Neuronal stem cell (in vitro differentiated cells): ENCODE results near the gene EFHD1.

Experiments used
- DNase-seq: peaks from one replicate; pipeline ENCODE4 v3.0.0-alpha.2; 2013; ENCODE audit warnings: low spot score
- H2AFZ ChIP-seq: one replicate; pipeline ENCODE4 v1.6.1; 2013; ENCODE audit warnings: mild to moderate bottlenecking, low read length, inconsistent platforms
- H2AK5ac ChIP-seq: 2 replicates; pipeline ENCODE4 v1.6.1; 2013; ENCODE audit warnings: low read depth, mild to moderate bottlenecking, inconsistent platforms, low read length, moderate library complexity, mixed read lengths
- H2BK120ac ChIP-seq: 2 replicates; pipeline ENCODE4 v1.6.1; 2013; ENCODE audit warnings: low read depth, mild to moderate bottlenecking, inconsistent platforms, low read length, moderate library complexity, mixed read lengths
- H2BK12ac ChIP-seq: one replicate; pipeline ENCODE4 v1.6.1; 2013; ENCODE audit warnings: low read length, inconsistent platforms
- H2BK15ac ChIP-seq: 2 replicates; pipeline ENCODE4 v1.6.1; 2013; ENCODE audit warnings: mild to moderate bottlenecking, low read length, inconsistent platforms, mixed read lengths
- H2BK5ac ChIP-seq: one replicate; pipeline ENCODE4 v1.6.1; 2013; ENCODE audit warnings: inconsistent platforms, mild to moderate bottlenecking, low read length, moderate library complexity
- H3K14ac ChIP-seq: one replicate; pipeline ENCODE4 v1.6.1; 2013; ENCODE audit warnings: low read length, inconsistent platforms
- H3K18ac ChIP-seq: 2 replicates; pipeline ENCODE4 v1.6.1; 2013; ENCODE audit warnings: low read length, inconsistent platforms
- H3K23ac ChIP-seq: 2 replicates; pipeline ENCODE4 v1.6.1; 2013; ENCODE audit warnings: low read depth, mild to moderate bottlenecking, mixed read lengths, low read length, inconsistent platforms; ENCODE audit not compliant: poor library complexity
- H3K27ac ChIP-seq: replicated peaks from 3 replicates; pipeline ENCODE4 v1.5.1; 2013; ENCODE audit warnings: low read length, inconsistent platforms
- H3K27me3 ChIP-seq, 3 experiments: 2 replicates each; pipeline ENCODE4 v1.6.1; 2013; ENCODE audit warnings: low read length in 3 of 3, mild to moderate bottlenecking in 2 of 3, inconsistent platforms in 1 of 3, low read depth in 1 of 3, mixed read lengths in 1 of 3, moderate library complexity in 1 of 3; ENCODE audit not compliant: control insufficient read depth in 3 of 3, insufficient read depth in 3 of 3
- H3K36me3 ChIP-seq, 2 donors: replicated peaks in 1 of 2; 2 replicates each; pipeline ENCODE4 v1.6.1; 2013; ENCODE audit warnings: low read length in 2 of 2; ENCODE audit not compliant: control insufficient read depth in 2 of 2, insufficient read depth in 2 of 2
- H3K4ac ChIP-seq: 2 replicates; pipeline ENCODE4 v1.6.1; 2013; ENCODE audit warnings: inconsistent platforms, mild to moderate bottlenecking, low read length, moderate library complexity
- H3K4me1 ChIP-seq, 2 donors: 1 replicate in 1 of 2; 2 replicates in 1 of 2; pipeline ENCODE4 v1.6.1; 2013; ENCODE audit warnings: low read length in 2 of 2, low read depth in 1 of 2; ENCODE audit not compliant: control insufficient read depth in 2 of 2, insufficient read depth in 1 of 2
- H3K4me2 ChIP-seq: one replicate; pipeline ENCODE4 v1.6.1; 2013; ENCODE audit warnings: mild to moderate bottlenecking, low read length, inconsistent platforms; ENCODE audit not compliant: insufficient read depth, poor library complexity, severe bottlenecking
- H3K4me3 ChIP-seq, 2 donors: 2 replicates each; pipeline ENCODE4 v1.5.1; 2013; ENCODE audit warnings: low read length in 2 of 2, mild to moderate bottlenecking in 2 of 2, inconsistent platforms in 1 of 2, moderate library complexity in 1 of 2
- H3K79me1 ChIP-seq: one replicate; pipeline ENCODE4 v1.6.1; 2013; ENCODE audit warnings: low read depth, mild to moderate bottlenecking, inconsistent platforms, low read length, moderate library complexity
- H3K9ac ChIP-seq: one replicate; pipeline ENCODE4 v1.6.1; 2013; ENCODE audit warnings: mild to moderate bottlenecking, low read depth, low read length, inconsistent platforms; ENCODE audit not compliant: poor library complexity
- H3K9me3 ChIP-seq, 2 donors: replicated peaks in 1 of 2; 2 replicates each; pipeline versions ENCODE3 to v1.6.1; 2013; ENCODE audit warnings: low read length in 2 of 2, mild to moderate bottlenecking in 2 of 2, inconsistent platforms in 1 of 2, low read depth in 1 of 2, mixed read lengths in 1 of 2, moderate library complexity in 1 of 2; ENCODE audit not compliant: control insufficient read depth in 2 of 2, insufficient read depth in 1 of 2
- H4K8ac ChIP-seq: one replicate; pipeline ENCODE4 v1.6.1; 2013; ENCODE audit warnings: low read depth, mild to moderate bottlenecking, inconsistent platforms, low read length, moderate library complexity
- H4K91ac ChIP-seq: one replicate; pipeline ENCODE4 v1.6.1; 2013; ENCODE audit warnings: low read length, low read depth, mild to moderate bottlenecking, inconsistent platforms; ENCODE audit not compliant: poor library complexity
- WGBS, 2 donors: extraction: QIAGEN DNeasy Blood & Tissue Kit; methylation state at CpG; one replicate each; pipeline ENCODE4 v1.1.7; 2013; ENCODE audit warnings: missing lambda C conversion rate in 2 of 2, mixed read lengths in 1 of 2; ENCODE audit not compliant: insufficient read length in 2 of 2, insufficient replicate concordance in 1 of 2; ENCODE audit errors: extremely low coverage in 2 of 2; 5-methylcytosine and 5-hydroxymethylcytosine counted together

EFHD1 gene

GRCh38 chr2:232645061-232645460, 11.7 kb downstream of the EFHD1 start:
- Histone ChIP-seq H4K91ac (no peak overlapping the region), H3K4me1 (peaks cover 0 to 1% of the 10 kb centered on the region in 2 donors), H3K27me3 (peaks cover 0 to 6% (median 0%) of the 10 kb centered on the region in 3 experiments), H3K14ac (peak overlapping the region; percentile 10), H3K27ac (no peak overlapping the region), H2BK5ac (no peak overlapping the region), H2AFZ (no peak overlapping the region), H3K18ac (no peak overlapping the region), H3K23ac (no peak overlapping the region), H3K9me3 (no peaks in the 10 kb centered on the region), H2BK12ac (no peak overlapping the region), H2BK120ac (no peak overlapping the region), H3K4ac (no peak overlapping the region), H2AK5ac (no peak overlapping the region), H2BK15ac (no peak overlapping the region), H3K79me1 (no peaks in the 10 kb centered on the region), H3K4me3 (no peak overlapping the region), H3K9ac (no peak overlapping the region), H3K4me2 (no peak overlapping the region), H4K8ac (no peak overlapping the region), H3K36me3 (no peaks in the 10 kb centered on the region)
- no peak for DNase-seq
- no CpG with 5 or more reads among the region's 6 CpGs for WGBS, 2 donors

GRCh38 chr2:232646726-232647125, 13.3 kb downstream of the EFHD1 start:
- no CpG with 5 or more reads among the region's 6 CpGs for WGBS, 2 donors
- Histone ChIP-seq H3K36me3 (no peaks in the 10 kb centered on the region), H4K91ac (no peak overlapping the region), H3K9ac (no peak overlapping the region), H2AFZ (no peak overlapping the region), H3K4me3 (no peak overlapping the region), H3K14ac (no peak overlapping the region), H4K8ac (peak overlapping the region; percentile 20), H2AK5ac (peak overlapping the region; percentile 40), H2BK12ac (no peak overlapping the region), H3K4me2 (no peak overlapping the region), H2BK15ac (no peak overlapping the region), H2BK5ac (no peak overlapping the region), H3K27ac (no peak overlapping the region), H3K79me1 (no peaks in the 10 kb centered on the region), H3K27me3 (peaks cover 0 to 9% (median 0%) of the 10 kb centered on the region in 3 experiments), H3K23ac (no peak overlapping the region), H3K4ac (peak overlapping the region; percentile 26), H3K9me3 (no peaks in the 10 kb centered on the region), H3K4me1 (peaks cover 0 to 1% of the 10 kb centered on the region in 2 donors), H3K18ac (peak overlapping the region; percentile 19), H2BK120ac (no peak overlapping the region)
- DNase-seq, result no peak

GRCh38 chr2:232647261-232647660, 13.9 kb downstream of the EFHD1 start:
- no peak overlapping the region for H3K18ac ChIP-seq
- peaks cover 0 to 9% (median 0%) of the 10 kb centered on the region in 3 experiments for H3K27me3 ChIP-seq
- no CpG with 5 or more reads among the region's 8 CpGs for WGBS, 2 donors
- no peak overlapping the region for H2BK5ac ChIP-seq
- H2BK120ac ChIP-seq, result no peak overlapping the region
- H2AK5ac ChIP-seq, result no peak overlapping the region
- DNase-seq, result no peak
- H3K4ac ChIP-seq, result no peak overlapping the region
- no peak overlapping the region for H3K4me2 ChIP-seq
- H3K27ac ChIP-seq, result no peak overlapping the region
- H3K79me1 ChIP-seq, result no peaks in the 10 kb centered on the region
- H3K23ac ChIP-seq, result no peak overlapping the region
- no peak overlapping the region for H3K4me3 ChIP-seq
- H2AFZ ChIP-seq, result no peak overlapping the region
- H4K8ac ChIP-seq, result no peak overlapping the region
- H3K9me3 ChIP-seq, result no peaks in the 10 kb centered on the region
- no peak overlapping the region for H3K14ac ChIP-seq
- no peak overlapping the region for H3K9ac ChIP-seq
- H2BK15ac ChIP-seq, result no peak overlapping the region
- H3K4me1 ChIP-seq, result peaks cover 1 to 3% of the 10 kb centered on the region in 2 donors
- no peak overlapping the region for H4K91ac ChIP-seq
- H3K36me3 ChIP-seq, result no peaks in the 10 kb centered on the region
- H2BK12ac ChIP-seq, result no peak overlapping the region

- Histone ChIP-seq H2BK5ac (no peak overlapping the region), H3K4me2 (no peak overlapping the region), H3K4me1 (peaks cover 1 to 7% of the 10 kb centered on the region in 2 donors), H3K9ac (no peak overlapping the region), H3K4me3 (no peak overlapping the region), H3K27ac (no peak overlapping the region), H2AFZ (no peak overlapping the region), H3K23ac (peak overlapping the region; percentile 26), H2BK12ac (no peak overlapping the region), H2BK120ac (no peak overlapping the region), H3K79me1 (no peaks in the 10 kb centered on the region), H3K27me3 (peaks cover 0 to 3% (median 0%) of the 10 kb centered on the region in 3 experiments), H3K9me3 (no peaks in the 10 kb centered on the region), H2AK5ac (peak overlapping the region; percentile 23), H3K14ac (no peak overlapping the region), H4K91ac (no peak overlapping the region), H2BK15ac (no peak overlapping the region), H4K8ac (no peak overlapping the region), H3K4ac (no peak overlapping the region), H3K36me3 (no peaks in the 10 kb centered on the region), H3K18ac (no peak overlapping the region)
- no CpG with 5 or more reads among the region's 11 CpGs for WGBS, 2 donors
- DNase-seq, result no peak
Observed at GRCh38 chr2:232649033-232649432, 15.6 kb downstream of the EFHD1 start.
